ELF-1 (cell line): Measurements from ENCODE around the gene TNS4.

ENCODE experiments used
- DNase-seq: peaks from one replicate; pipeline ENCODE4 v3.0.0-alpha.2; 2016; ENCODE audit warnings: low read depth, low spot score

TNS4 gene

DNA sequence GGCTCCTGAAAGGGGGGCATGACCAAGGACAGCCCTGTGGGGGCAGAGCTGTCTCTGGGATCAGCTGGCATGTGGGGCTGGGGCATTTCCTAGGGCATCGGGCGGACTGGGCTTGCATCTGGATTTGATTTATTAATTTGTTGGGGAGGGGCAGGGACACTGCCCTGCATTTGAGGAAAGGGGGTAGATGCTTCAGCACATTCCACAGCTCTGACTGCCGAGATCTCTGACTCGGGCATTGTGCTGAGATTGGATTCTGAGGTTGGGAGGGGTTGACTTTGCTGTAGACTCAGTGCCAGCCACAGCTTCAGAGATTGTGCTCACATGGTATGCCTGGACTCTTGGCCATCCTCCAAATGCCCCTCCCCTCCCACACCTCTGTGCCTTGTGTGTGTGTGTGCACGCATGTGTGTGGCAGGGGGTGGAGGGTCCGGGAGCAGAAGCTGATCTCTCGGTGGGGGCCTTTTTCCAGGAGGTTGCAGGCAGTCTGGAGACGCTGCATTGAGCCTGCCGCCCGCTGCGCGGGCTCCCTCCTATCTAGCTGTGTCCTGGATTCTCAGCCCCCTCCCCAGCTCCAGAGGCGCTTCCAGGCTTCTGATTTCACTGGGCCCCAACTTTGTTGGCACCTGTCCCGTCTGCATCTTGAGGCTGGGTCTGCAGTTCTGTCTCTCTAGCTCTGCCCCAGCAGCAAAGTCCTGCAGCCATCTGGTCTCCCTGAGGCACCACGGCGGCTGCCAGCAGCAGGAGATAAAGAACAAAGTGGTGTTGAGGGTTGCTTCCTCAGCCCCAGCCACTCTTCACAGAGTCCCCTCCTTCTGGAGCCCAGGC, 43.2 kb downstream of the TNS4 start:
- no peak for DNase-seq

DNA sequence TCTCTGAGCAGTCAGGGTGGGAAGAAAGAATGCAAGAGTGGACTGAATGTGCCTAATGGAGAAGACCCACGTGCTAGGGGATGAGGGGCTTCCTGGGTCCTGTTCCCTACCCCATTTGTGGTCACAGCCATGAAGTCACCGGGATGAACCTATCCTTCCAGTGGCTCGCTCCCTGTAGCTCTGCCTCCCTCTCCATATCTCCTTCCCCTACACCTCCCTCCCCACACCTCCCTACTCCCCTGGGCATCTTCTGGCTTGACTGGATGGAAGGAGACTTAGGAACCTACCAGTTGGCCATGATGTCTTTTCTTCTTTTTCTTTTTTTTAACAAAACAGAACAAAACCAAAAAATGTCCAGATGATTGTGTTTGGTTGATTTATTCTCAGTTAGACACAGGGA, 44.1 kb downstream of the TNS4 start:
- no peak for DNase-seq

DNA sequence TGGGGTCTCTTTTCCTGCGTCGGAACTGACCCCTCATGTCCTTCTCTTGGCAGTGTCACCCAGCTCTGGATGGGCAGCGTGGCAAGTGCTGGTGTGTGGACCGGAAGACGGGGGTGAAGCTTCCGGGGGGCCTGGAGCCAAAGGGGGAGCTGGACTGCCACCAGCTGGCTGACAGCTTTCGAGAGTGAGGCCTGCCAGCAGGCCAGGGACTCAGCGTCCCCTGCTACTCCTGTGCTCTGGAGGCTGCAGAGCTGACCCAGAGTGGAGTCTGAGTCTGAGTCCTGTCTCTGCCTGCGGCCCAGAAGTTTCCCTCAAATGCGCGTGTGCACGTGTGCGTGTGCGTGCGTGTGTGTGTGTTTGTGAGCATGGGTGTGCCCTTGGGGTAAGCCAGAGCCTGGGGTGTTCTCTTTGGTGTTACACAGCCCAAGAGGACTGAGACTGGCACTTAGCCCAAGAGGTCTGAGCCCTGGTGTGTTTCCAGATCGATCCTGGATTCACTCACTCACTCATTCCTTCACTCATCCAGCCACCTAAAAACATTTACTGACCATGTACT, 44.9 kb downstream of the TNS4 start:
- DNase-seq, result no peak

DNA sequence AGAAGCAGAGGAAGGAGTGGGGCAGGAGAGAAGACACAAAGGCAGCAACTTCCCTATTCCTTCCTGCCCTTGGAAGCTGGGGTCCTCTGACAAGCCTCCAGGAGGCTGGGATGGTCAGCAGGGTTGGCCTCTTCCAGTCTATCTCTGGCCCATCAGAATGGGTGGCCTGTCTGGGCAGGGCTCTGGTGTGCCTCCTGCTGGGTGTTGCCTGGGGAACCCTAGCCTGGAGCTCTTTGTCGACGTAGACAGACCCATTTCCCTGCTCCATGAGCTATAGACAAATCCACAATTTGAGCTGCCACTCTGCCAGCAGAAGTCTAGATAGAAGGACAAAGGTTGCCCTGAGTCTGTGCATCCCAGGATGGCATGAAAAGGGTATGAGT, 46.8 kb downstream of the TNS4 start:
- DNase-seq, result peak; percentile 32

DNA sequence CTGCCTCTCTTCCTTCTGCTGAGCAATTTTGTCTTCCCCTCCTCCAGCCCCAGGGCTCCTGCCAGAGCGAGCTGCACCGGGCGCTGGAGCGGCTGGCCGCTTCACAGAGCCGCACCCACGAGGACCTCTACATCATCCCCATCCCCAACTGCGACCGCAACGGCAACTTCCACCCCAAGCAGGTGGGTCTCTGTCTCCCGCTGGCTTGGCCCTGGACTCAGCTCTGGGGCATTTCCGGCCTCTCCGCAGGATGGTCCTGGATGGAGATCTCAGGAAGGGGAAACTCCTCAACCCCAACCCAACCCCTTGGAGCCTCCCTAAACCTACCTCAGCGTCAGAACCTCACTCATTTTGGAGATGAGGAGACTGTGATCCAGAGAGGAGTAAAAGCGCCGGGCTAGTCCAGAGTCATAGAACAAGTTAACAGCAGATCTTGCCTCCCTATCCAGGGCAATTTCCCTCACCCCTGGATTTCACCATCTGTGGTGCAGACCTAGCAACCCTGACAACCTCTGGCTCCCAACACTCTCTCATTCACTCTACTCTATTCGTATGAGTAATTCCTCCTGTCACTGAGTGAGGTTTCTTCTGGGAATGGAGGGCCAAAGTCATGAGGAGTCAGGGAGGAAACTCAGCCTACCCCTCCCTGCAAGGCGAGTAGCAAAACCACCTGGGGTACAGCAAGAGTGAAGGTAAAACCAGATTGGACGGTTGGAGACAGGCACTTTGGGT, 47.4 kb downstream of the TNS4 start:
- DNase-seq, result peak; percentile 60

DNA sequence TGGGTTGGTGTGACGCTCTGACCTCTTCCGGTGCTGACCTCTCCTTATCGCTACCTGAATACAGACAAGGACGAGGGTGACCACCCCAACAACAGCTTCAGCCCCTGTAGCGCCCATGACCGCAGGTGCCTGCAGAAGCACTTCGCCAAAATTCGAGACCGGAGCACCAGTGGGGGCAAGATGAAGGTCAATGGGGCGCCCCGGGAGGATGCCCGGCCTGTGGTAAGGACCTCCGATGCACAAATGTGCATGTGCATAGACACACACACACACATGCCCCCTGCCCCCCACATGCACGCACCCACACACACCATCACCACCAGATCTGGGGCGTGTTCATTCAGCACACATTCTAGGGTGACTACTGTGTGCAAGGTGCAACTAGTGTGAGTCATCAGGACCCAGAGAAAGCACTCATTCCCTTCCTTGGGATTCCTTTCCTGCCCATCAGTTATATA, 48.5 kb downstream of the TNS4 start:
- no peak for DNase-seq

DNA sequence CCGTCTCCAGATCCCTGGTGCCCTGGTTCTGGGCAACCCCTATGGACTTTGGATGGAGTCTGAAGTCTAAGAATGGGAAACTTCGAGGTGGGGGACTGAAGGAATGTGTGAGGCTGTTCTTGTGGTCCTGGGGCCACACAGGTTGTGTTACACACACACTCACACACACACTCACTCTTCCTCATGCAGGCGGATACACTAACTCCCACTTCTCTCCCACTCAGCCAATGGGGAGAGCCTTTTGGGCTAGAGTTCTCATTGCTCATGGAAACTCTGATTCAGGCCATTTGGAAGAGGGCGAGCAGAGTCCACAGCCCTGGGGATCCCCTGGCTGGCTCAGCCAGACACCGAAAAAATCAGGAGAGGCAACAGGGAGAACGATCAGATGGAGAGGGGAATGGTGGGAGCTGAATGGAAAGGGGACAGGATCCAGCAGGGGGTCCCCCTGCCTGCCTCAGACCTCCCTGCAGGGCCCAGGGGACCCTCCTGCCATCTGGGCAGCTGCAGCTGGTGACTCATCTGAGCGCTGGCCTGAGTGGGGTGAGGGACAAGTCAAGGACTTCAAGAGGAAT, 49.1 kb downstream of the TNS4 start:
- DNase-seq, result no peak

DNA sequence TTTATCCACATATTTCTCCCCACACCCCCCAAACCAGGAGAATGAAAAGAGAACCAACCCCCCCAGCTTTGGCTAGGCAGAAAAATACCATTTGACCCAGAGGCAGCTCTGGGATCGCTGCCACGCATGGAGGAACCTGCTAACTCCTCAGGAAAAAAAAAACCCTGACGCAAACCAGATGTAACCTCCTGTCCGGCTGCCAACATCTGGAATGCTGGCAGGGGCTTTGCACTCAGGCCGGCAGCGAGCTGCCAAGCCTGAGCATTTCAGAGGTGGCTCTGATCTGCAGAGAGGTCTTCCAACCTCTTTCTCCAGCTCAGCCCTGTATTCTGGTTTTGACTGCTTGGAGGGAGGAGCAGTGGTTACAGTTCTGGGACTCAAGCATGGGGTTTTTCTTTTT, 50.0 kb downstream of the TNS4 start:
- DNase-seq, result no peak

DNA sequence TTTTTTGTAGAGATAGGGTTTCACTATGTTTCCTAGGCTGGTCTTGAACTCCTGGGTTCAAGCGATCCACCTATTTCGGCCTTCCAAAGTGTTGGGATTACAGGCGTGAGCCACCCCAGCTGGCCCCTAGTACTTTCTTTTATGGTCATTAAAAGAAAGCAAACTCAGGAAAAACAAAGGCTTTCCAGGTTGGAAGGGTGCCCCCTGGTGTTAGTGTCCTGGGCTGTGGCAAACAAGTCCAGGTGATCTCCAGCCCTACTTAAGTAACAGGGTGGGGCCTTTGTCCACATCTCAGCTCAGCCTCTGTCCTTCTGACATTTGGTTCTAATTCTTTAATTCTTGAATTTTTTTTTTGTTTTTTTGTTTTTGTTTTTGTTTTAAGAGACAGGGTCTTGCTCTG, 51.2 kb downstream of the TNS4 start:
- DNase-seq, result peak; percentile 60

DNA sequence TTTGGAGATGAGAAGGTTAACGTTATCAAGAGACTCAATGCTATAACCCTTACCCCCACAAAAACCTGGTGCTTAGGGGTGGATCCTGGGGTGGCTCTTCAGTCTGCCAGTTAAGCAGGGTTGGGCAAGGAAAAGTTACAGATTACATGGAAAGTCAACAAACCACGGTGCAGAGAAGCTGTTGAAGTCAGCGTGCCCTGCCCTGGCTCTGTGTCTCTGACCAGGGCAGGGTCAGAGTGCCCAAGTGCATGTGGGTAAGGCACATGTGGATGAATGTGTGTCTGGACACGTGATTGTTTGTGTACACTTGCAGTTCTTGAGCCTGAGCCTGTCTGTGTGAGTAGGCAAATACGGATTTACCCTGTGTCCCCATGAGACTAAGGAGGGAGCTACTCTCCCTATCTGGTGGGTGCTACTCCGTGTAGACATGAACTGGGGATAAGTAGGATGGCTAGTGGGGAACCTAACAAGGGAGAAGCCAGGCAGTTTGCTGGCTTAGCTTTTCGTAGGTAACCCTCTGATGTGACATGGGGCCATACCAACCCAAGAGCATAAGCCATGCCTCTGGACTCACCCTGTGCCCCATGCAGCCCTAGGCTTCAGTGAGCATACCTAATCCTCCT, 52.7 kb downstream of the TNS4 start:
- no peak for DNase-seq

DNA sequence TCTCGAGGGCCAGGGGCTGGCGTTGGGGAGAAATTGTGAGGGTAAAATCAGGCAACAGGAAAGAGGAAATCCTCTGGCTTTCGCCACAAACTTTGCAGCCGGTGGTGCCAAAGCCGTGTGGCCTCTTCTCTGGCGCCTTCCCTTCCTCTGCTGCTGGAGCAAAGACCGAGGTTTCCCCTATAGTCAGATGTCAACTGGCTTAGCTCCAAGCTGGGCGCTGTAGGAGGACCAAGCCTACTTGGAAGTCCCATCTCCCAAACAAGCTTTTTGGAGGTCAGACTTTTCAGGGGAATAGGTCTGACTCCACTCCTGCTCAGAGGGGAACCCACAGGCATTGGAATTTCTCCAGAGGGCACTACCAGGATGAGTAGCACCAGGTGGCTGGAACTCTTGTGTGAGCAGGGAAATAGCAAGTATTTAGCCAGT, 53.2 kb downstream of the TNS4 start:
- no peak for DNase-seq

DNA sequence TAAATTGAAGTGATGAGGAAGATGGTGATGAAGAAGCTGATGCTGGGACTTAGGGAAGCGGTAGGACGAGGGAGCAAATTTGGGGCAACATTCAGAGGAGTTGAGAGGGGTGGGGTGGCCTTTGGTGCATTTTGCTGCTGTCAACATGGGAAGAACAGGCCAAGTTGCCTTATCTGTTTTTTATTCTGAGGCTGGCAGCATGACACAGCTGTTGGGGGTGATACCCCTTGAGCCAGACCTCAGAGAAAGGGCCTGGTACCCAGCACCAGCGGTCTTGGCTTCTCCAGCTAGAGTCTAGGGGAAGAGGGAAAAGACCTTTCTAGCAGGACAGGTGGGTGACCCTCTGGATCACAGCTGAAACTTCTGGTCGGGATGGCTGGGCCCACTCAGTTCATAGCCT, 53.6 kb downstream of the TNS4 start:
- DNase-seq, result no peak

DNA sequence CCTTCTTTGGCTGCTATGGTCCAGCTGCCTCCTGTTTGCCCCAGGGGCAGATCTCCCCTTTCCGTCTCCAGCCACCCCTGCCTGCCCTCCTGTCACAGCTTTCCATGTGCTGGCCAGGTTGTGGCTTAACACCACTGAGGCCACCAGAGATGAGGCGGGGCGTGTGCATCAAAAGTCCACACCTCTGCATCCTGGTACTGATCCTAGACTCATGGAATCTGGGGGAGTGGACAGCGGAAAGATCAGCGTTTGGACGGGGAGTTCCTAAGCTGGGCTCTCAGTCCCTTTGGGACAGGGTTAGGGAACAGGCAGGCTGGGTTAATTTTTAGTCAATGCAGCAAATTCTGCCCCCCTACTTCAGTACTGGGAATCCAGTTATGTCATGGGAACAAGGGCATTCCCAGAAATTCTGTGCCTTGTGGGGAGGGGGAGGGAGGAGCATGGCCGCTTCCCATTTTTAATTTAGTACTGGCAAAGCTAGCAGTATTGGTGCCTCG, 54.2 kb downstream of the TNS4 start:
- DNase-seq, result no peak

DNA sequence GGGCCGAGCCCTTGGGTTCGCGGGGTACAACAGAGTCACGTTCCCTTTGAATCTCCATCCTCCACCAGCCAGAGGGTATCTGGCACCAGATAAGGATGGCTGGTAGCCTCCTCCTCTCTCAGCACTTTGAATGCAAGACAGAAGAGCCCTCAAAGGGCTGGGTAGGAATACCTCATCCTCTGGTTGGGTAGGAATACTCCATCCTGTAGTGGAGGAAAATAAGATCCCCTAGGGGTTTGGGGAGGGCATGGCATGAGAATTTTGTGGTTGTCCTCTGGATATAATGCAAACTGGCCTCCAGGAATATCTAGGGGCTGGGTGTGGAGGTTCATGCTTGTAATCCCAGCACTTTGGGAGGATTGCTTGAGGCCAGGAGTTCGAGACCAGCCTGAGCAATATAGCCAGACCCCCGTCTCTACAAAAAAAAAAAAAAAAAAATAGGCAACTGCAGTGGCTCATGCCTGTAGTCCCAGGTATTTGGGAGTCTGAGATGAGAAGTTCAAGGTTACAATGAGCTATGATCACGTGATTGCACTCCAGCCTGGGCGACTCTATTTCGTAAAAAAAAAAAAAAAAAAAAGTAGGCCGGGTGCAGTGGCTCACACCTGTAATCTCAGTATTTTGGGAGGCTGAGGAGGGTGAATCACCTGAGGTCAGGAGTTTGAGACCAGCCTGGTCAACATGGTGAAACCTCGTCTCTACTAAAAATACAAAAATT, 55.5 kb downstream of the TNS4 start:
- DNase-seq, result no peak

DNA sequence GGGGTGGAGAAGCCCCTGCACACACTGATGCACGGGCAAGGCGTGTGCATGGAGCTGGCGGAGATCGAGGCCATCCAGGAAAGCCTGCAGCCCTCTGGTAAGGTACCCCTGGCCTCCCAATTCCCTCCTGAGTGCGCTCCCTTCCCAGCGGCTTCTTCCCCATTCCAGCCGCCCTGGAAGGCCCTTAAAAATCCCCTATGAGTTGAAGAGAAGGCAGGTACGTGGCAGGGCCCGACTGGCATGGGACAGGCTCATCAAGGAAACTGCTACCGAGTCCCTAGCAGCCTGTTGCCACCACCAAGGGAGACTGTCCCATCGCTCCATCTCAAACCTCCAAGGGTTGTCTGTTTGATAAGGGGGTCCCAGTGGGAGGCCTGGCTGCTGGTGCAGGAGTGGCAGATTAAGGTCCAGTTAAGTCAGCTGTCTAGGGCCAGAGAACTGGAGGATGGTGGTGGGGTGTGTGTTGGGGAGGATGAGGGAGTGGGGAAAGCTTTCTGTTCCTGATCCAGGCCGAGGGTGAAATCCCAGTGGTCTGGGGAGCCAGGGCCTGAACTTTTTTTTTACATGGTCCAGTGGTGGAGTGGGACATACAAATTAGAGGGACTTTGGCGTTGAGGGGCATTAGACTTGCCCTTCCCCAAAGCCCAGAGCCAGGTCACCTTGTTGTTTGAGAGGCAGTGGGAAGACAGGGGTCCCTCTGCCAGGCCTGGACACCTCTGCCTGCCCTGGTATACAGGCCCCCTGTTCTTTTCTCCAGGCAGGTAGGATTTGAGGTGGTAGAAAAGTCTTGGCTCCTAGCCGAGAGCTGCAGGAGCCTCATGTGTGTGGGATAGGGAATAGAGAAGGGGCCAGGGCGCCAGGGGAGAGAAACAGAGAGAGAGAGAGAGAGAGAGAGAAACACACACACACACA, 57.2 kb downstream of the TNS4 start:
- DNase-seq, result no peak

DNA sequence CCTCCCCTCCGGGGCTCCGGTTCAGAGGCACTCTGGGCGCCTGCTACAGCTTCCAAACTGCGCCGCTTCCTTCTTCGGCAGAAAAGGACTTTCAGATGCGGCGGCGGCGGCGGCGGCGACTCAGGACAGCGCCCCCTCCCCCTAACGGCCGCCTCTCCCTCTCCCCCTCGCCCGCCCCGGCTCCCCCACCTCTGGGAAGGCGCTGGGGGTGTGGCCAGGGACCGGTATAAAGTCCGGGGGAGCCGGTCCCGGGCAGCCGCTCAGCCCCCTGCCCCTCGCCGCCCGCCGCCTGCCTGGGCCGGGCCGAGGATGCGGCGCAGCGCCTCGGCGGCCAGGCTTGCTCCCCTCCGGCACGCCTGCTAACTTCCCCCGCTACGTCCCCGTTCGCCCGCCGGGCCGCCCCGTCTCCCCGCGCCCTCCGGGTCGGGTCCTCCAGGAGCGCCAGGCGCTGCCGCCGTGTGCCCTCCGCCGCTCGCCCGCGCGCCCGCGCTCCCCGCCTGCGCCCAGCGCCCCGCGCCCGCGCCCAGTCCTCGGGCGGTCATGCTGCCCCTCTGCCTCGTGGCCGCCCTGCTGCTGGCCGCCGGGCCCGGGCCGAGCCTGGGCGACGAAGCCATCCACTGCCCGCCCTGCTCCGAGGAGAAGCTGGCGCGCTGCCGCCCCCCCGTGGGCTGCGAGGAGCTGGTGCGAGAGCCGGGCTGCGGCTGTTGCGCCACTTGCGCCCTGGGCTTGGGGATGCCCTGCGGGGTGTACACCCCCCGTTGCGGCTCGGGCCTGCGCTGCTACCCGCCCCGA, 58.0 kb downstream of the TNS4 start, which contains the start of gene IGFBP4:
IGFBP4 (plus strand) TSS at position 255 of the 792 bp plus-strand sequence; CDS start at position 541, 286 bp downstream.
- DNase-seq, result peak; percentile 77

DNA sequence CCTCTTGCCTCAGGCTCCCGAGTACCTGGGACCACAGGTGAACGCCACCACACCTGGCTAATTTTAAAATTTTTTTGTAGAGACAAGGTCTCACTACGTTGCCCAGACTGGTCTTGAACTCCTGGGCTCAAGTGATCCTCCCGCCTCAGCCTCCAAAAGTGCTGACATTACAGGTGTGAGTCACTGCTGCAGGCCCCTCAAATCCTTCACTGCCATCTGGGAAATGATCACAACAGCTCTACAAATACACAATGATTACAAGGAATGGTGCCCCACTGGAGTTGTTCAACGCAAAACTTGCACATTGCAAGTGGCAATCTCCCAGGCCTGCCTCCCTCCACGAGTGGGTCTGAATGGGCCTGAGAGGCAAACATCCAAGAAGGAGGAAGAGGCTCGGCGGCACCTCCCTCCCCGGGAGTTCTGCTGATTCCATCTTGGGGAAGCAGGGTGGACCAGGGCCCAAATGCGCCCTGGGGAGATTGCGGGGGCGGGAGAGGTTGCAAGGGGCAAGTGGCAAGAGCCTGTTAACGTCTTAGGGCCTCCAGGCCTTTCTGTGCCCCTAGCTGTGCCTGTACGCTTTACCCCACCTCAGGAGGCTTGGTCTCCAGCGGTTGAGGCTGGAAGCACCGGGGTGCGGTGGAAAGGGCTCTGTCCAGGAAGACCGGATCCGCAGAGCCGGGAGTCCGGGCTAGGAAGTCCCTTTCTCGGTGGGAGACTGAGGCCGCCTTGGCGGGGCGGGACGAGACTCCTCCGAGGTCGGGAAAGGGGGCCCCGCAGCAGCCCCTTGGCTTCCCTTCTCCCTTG, 58.8 kb downstream of the TNS4 start:
- DNase-seq, result peak; percentile 74

DNA sequence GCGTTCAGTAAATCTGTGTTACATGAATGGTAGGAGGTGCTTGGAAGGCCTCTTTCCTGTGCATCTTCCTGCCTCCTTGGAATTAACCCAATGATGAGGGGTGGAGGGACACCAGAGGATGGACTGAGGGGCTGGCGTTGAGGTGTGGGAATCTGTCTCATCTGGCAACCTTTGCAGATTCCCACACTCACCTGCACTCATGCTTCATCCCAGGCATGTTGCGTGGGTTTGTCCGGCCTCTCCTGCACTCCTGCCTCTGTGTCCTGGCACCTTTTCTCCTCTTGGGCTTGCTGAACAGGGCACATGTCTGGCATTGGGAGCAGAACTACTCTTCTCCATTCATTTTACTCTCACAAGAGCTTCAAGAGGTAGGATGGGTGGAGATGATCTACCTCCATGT, 61.3 kb downstream of the TNS4 start:
- no peak for DNase-seq
